ENCODE measurements around the gene PDE6G. TPM values are rescaled to one million over a fixed set of nuclear protein-coding genes. Genes with fewer than 3 reads are reported as not detected.

The PDE6G gene
- total and polyA plus RNA-seq, 4 donors: 0.25 to 1.9 (median 1.3) TPM

- Histone ChIP-seq H3K27me3 (ENCODE audit: control insufficient read depth in 4 of 4, insufficient read depth in 4 of 4, low read length in 3 of 4) (no peaks in the 10 kb centered on the region), H3K4me1 (ENCODE audit: control insufficient read depth in 4 of 4, insufficient read depth in 4 of 4, low read length in 3 of 4) (peaks cover 7 to 38% (median 30%) of the 10 kb centered on the region in 4 donors), H3K27ac (ENCODE audit: low read depth in 1 of 2, low read length in 2 of 2) (no peak overlapping the region), H3K9ac (ENCODE audit: low read depth in 1 of 2, low read length in 2 of 2) (no peak overlapping the region), H3K36me3 (ENCODE audit: control insufficient read depth in 4 of 4, insufficient read depth in 3 of 4, low read depth in 1 of 4, low read length in 3 of 4) (peaks cover 13 to 49% (median 16%) of the 10 kb centered on the region in 4 donors), H3K9me3 (ENCODE audit: control insufficient read depth in 4 of 4, low read length in 3 of 4) (no peaks in the 10 kb centered on the region), H3K4me3 (ENCODE audit: low read depth in 1 of 3, low read length in 3 of 3) (no peak overlapping the region)
- TF ChIP-seq CTCF (IDR thresholded peaks at IDR 0.05; ENCODE audit: low read depth, low read length, missing input control): no peak
- no peak for TF ChIP-seq YY1 (IDR thresholded peaks at IDR 0.05)
- no peak for TF ChIP-seq SP1 (IDR thresholded peaks at IDR 0.05)
- TF ChIP-seq JUND (IDR thresholded peaks at IDR 0.05): no peak
- no peak for TF ChIP-seq ZBTB33 (IDR thresholded peaks at IDR 0.05)
- no peak for TF ChIP-seq HNF4G (IDR thresholded peaks at IDR 0.05)
- TF ChIP-seq NR2F2 (IDR thresholded peaks at IDR 0.05): no peak
- no peak for TF ChIP-seq TAF1 (conservative IDR thresholded peaks at IDR 0.05)
- 92% methylated on average over 25 of the region's 25 CpGs for WGBS
- no peak for DNase-seq (ENCODE audit: low spot score)
These were observed 44.3 kb upstream of the PDE6G start for GRCh38 chr17:81700353-81701287.

GRCh38 chr17:81697261-81698044, 41.1 kb upstream of the PDE6G start:
- no peak overlapping the region for H3K4me3 ChIP-seq (ENCODE audit: low read depth in 1 of 3, low read length in 3 of 3)
- H3K27me3 ChIP-seq (ENCODE audit: control insufficient read depth in 4 of 4, insufficient read depth in 4 of 4, low read length in 3 of 4): no peaks in the 10 kb centered on the region
- peaks cover 4 to 19% (median 18%) of the 10 kb centered on the region in 4 donors for H3K4me1 ChIP-seq (ENCODE audit: control insufficient read depth in 4 of 4, insufficient read depth in 4 of 4, low read length in 3 of 4)
- no peaks in the 10 kb centered on the region for H3K9me3 ChIP-seq (ENCODE audit: control insufficient read depth in 4 of 4, low read length in 3 of 4)
- no peak overlapping the region for H3K27ac ChIP-seq (ENCODE audit: low read depth in 1 of 2, low read length in 2 of 2)
- no peak for TF ChIP-seq NR2F2 (IDR thresholded peaks at IDR 0.05)
- no peak for TF ChIP-seq JUND (IDR thresholded peaks at IDR 0.05)
- no peak for TF ChIP-seq HNF4A (conservative IDR thresholded peaks at IDR 0.05)
- no peak for TF ChIP-seq FOXA2 (IDR thresholded peaks at IDR 0.05)
- TF ChIP-seq HNF4G (IDR thresholded peaks at IDR 0.05): no peak
- no peak for TF ChIP-seq SP1 (IDR thresholded peaks at IDR 0.05)
- peaks cover 18 to 77% (median 23%) of the 10 kb centered on the region in 4 donors for H3K36me3 ChIP-seq (ENCODE audit: control insufficient read depth in 4 of 4, insufficient read depth in 3 of 4, low read depth in 1 of 4, low read length in 3 of 4)
- no peak for DNase-seq (ENCODE audit: low spot score)
- no peak overlapping the region for H3K9ac ChIP-seq (ENCODE audit: low read depth in 1 of 2, low read length in 2 of 2)
- 90% methylated on average over 25 of the region's 25 CpGs for WGBS
